Natural killer cell (primary cell): ENCODE data around the gene APOA5. TPM values are rescaled to one million over a fixed set of nuclear protein-coding genes. Genes with fewer than 3 reads are reported as not detected.

Experiments
- ATAC-seq, 3 donors: fragments of 150-1000 bp in 2 of 3; fragments of 200-7000 bp in 1 of 3; cut with Tn5 transposase; 1 replicate in 1 of 3; 2 replicates in 2 of 3; pipeline ENCODE4 v1.10.0; 2021; ENCODE audit warnings: mild to moderate bottlenecking in 2 of 3, moderate library complexity in 2 of 3
- DNase-seq, 2 donors: peaks; one replicate each; pipeline versions ENCODE4 v3.0.0 to v3.0.0-alpha.2; 2013 to 2021; ENCODE audit warnings: mixed read lengths in 1 of 2
- H3K27ac ChIP-seq: one replicate; pipeline ENCODE4 v1.5.1; 2013; ENCODE audit warnings: mild to moderate bottlenecking, low read length
- H3K27me3 ChIP-seq: one replicate; pipeline ENCODE4 v1.6.1; 2013; ENCODE audit warnings: low read length; ENCODE audit not compliant: control insufficient read depth, insufficient read depth
- H3K36me3 ChIP-seq: one replicate; pipeline ENCODE4 v1.6.1; 2013; ENCODE audit warnings: low read length; ENCODE audit not compliant: control insufficient read depth, insufficient read depth
- H3K4me1 ChIP-seq: one replicate; pipeline ENCODE4 v1.6.1; 2013; ENCODE audit warnings: low read length; ENCODE audit not compliant: control insufficient read depth, insufficient read depth
- H3K4me3 ChIP-seq: one replicate; pipeline ENCODE4 v1.5.1; 2013; ENCODE audit warnings: low read length
- H3K9me3 ChIP-seq: one replicate; pipeline ENCODE4 v1.6.1; 2013; ENCODE audit warnings: low read length; ENCODE audit not compliant: control insufficient read depth, insufficient read depth
- H3K27ac Mint-ChIP-seq, 2 donors: one replicate each; pipeline ENCODE4 v1.8.0; 2022; ENCODE audit warnings: mild to moderate bottlenecking in 2 of 2, mixed read lengths in 2 of 2, moderate library complexity in 1 of 2
- H3K27me3 Mint-ChIP-seq, 2 donors: one replicate each; pipeline ENCODE4 v1.8.0; 2022; ENCODE audit warnings: low read depth in 2 of 2, mixed read lengths in 2 of 2
- H3K36me3 Mint-ChIP-seq: one replicate; pipeline ENCODE4 v1.8.0; 2022; ENCODE audit warnings: mixed read lengths
- H3K4me1 Mint-ChIP-seq, 2 donors: one replicate each; pipeline ENCODE4 v1.8.0; 2022; ENCODE audit warnings: mixed read lengths in 2 of 2
- H3K4me3 Mint-ChIP-seq: one replicate; pipeline ENCODE4 v1.8.0; 2022; ENCODE audit warnings: mild to moderate bottlenecking, moderate library complexity, mixed read lengths
- H3K9me3 Mint-ChIP-seq, 2 donors: one replicate each; pipeline ENCODE4 v1.8.0; 2022; ENCODE audit warnings: mixed read lengths in 2 of 2
- WGBS: methylation state at CpG from one replicate; pipeline ENCODE4 v1.1.7; 2013; ENCODE audit warnings: missing lambda C conversion rate; ENCODE audit not compliant: insufficient coverage; 5-methylcytosine and 5-hydroxymethylcytosine counted together
- intact Hi-C: fragments of 100-400 bp; cut with micrococcal nuclease; formaldehyde crosslinking; loops from one replicate; pipeline ENCODE4 v1.14.2; 2022
- total RNA-seq, 4 donors: library from RNA; stranded (reverse); fragments of 120-200 nt in 1 of 4; gene quantifications; one replicate each; pipeline versions ENCODE4 v1.2.3 to v1.2.4, GENCODE V29; 2013 to 2022
- TF ChIP-seq, protein P1 (sequence below): fragments of 200-600 bp; IDR thresholded peaks from one replicate; pipeline ENCODE4 v1.8.0; 2022; ENCODE audit warnings: antibody characterized with exemption

Gene APOA5
- total RNA-seq, 3 donors from 2014 or later (not counting 1 experiment from before 2014, with no cell fraction given): not detected

- Histone ChIP-seq H3K27ac (no peak overlapping the region), H3K4me3 (no peak overlapping the region), H3K4me1 (no peaks in the 10 kb centered on the region), H3K27me3 (no peaks in the 10 kb centered on the region), H3K36me3 (peaks cover 3% of the 10 kb centered on the region), H3K9me3 (no peaks in the 10 kb centered on the region)
- TF ChIP-seq, protein P1, sequence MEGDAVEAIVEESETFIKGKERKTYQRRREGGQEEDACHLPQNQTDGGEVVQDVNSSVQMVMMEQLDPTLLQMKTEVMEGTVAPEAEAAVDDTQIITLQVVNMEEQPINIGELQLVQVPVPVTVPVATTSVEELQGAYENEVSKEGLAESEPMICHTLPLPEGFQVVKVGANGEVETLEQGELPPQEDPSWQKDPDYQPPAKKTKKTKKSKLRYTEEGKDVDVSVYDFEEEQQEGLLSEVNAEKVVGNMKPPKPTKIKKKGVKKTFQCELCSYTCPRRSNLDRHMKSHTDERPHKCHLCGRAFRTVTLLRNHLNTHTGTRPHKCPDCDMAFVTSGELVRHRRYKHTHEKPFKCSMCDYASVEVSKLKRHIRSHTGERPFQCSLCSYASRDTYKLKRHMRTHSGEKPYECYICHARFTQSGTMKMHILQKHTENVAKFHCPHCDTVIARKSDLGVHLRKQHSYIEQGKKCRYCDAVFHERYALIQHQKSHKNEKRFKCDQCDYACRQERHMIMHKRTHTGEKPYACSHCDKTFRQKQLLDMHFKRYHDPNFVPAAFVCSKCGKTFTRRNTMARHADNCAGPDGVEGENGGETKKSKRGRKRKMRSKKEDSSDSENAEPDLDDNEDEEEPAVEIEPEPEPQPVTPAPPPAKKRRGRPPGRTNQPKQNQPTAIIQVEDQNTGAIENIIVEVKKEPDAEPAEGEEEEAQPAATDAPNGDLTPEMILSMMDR: no peak
- H3K27me3 Mint-ChIP-seq: no peaks in the 10 kb centered on the region
- H3K4me1 Mint-ChIP-seq: peaks cover 0 to 5% of the 10 kb centered on the region in 2 donors
- H3K4me3 Mint-ChIP-seq: no peak overlapping the region
- DNase-seq: no peak
- no peaks in the 10 kb centered on the region for H3K9me3 Mint-ChIP-seq
- no peak for ATAC-seq
- intact Hi-C loops: no loop called here
- no peaks in the 10 kb centered on the region for H3K36me3 Mint-ChIP-seq
- no peak overlapping the region for H3K27ac Mint-ChIP-seq
- 62% methylated on average over 3 of the region's 4 CpGs for WGBS
Observed at GRCh38 chr11:116740741-116741140, 50.9 kb downstream of the APOA5 start.

Other genes starting within 250 kb of the APOA5 start
- gene BUD13, start 18.9 kb downstream of the APOA5 start, total RNA-seq: 10 to 100 TPM; 13.5 to 16.0 (median 13.7) TPM
- gene ZPR1, start 3.9 kb downstream of the APOA5 start, total RNA-seq: 100 to 1,000 TPM in 1 of 3 donors, 10 to 100 TPM in 2; 92.0 to 107 (median 92.6) TPM
- gene APOA4, start 31.4 kb upstream of the APOA5 start, total RNA-seq: not detected
- not detected for gene APOC3, start 38.0 kb upstream of the APOA5 start, total RNA-seq
- under 1 TPM in 2 of 3 donors, not detected in 1; 0.54 to 0.87 TPM for gene APOA1, start 45.7 kb upstream of the APOA5 start, total RNA-seq